CD4-positive, CD25-positive, alpha-beta regulatory T cell (primary cell): ENCODE data around the gene GAB2. TPM values are rescaled to one million over a fixed set of nuclear protein-coding genes. Genes with fewer than 3 reads are reported as not detected.
A peak's percentile ranks its signal among the peaks of the same experiment; 100 is the strongest.

Experiments
- ATAC-seq, 2 donors: fragments of 150-1000 bp; cut with Tn5 transposase; one replicate each; pipeline ENCODE4 v1.10.0; 2021; ENCODE audit warnings: low read depth in 2 of 2, moderate number of reproducible peaks in 2 of 2, moderate library complexity in 1 of 2
- DNase-seq, 3 donors: peaks; one replicate each; pipeline versions ENCODE4 v3.0.0 to v3.0.0-alpha.2; 2012 to 2022; ENCODE audit warnings: mixed read lengths in 1 of 3
- H3K27ac ChIP-seq: one replicate; pipeline ENCODE4 v1.7.0; 2013; ENCODE audit warnings: mild to moderate bottlenecking, low read length; ENCODE audit not compliant: insufficient read depth, poor library complexity, severe bottlenecking
- H3K27me3 ChIP-seq: one replicate; pipeline ENCODE4 v1.7.0; 2013; ENCODE audit warnings: low read length; ENCODE audit not compliant: control insufficient read depth, insufficient read depth
- H3K36me3 ChIP-seq: one replicate; pipeline ENCODE4 v1.7.0; 2013; ENCODE audit warnings: mild to moderate bottlenecking, low read length, moderate library complexity; ENCODE audit not compliant: control insufficient read depth, insufficient read depth
- H3K4me1 ChIP-seq: 2 replicates; pipeline ENCODE4 v1.7.0; 2013; ENCODE audit warnings: mild to moderate bottlenecking, low read length; ENCODE audit not compliant: insufficient read depth, control insufficient read depth, poor library complexity, severe bottlenecking
- H3K4me3 ChIP-seq: one replicate; pipeline ENCODE4 v1.7.0; 2013; ENCODE audit warnings: low read depth, mild to moderate bottlenecking, low read length, moderate library complexity
- H3K9me3 ChIP-seq, 2 experiments: 1 replicate in 1 of 2; 2 replicates in 1 of 2; pipeline ENCODE4 v1.7.0; 2013; ENCODE audit warnings: low read length in 2 of 2, mild to moderate bottlenecking in 1 of 2, moderate library complexity in 1 of 2; ENCODE audit not compliant: control insufficient read depth in 2 of 2
- H3K27ac Mint-ChIP-seq, 3 donors: one replicate each; pipeline ENCODE4 v1.8.0; 2020 to 2022; ENCODE audit warnings: mild to moderate bottlenecking in 3 of 3, mixed read lengths in 3 of 3, moderate library complexity in 2 of 3
- H3K27me3 Mint-ChIP-seq: one replicate; pipeline ENCODE4 v1.8.0; 2022; ENCODE audit warnings: mild to moderate bottlenecking, mixed read lengths
- H3K36me3 Mint-ChIP-seq: one replicate; pipeline ENCODE4 v1.8.0; 2020; ENCODE audit warnings: mixed read lengths
- H3K4me1 Mint-ChIP-seq, 4 donors: one replicate each; pipeline ENCODE4 v1.8.0; 2020 to 2022; ENCODE audit warnings: mixed read lengths in 4 of 4, mild to moderate bottlenecking in 1 of 4
- H3K4me3 Mint-ChIP-seq, 4 donors: one replicate each; pipeline ENCODE4 v1.8.0; 2020 to 2022; ENCODE audit warnings: mild to moderate bottlenecking in 4 of 4, mixed read lengths in 4 of 4, moderate library complexity in 3 of 4
- H3K9me3 Mint-ChIP-seq, 7 donors: one replicate each; pipeline ENCODE4 v1.8.0; 2020 to 2022; ENCODE audit warnings: mixed read lengths in 7 of 7, mild to moderate bottlenecking in 3 of 7, moderate library complexity in 2 of 7
- polyA plus RNA-seq, 4 donors: library from polyadenylated mRNA; unstranded; fragments of 300-500 nt; fragmentation: Illumina TruSeq; gene quantifications; one replicate each; pipeline ENCODE4 v1.2.3, GENCODE V29; 2021
- total RNA-seq: library from RNA; stranded (reverse); gene quantifications from one replicate; pipeline ENCODE4 v1.2.3, GENCODE V29; 2022

GAB2 gene
- total and polyA plus RNA-seq, 5 donors from 2014 or later, result 0.05 to 15.7 (median 0.56) TPM

DNA sequence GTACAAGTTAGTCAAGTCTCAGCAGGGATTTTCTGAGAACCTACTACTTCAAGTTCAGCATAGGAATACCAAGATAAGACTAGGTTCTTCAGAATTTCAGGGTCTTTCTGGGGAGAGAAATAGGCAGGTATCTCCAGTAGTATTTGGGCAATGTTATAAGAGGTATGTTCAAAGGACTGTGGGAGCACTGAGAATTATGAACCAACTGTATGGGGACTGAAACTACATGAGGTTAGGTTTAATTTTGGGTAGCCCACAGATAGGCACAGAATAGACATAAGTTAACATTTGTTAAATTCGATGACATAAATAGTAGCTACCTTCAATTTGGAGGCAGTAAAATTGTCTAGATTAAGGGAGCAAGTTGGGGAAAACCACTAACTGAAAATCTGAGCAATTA, 9.2 kb upstream of the GAB2 start:
- Histone ChIP-seq H3K27me3 (no peaks in the 10 kb centered on the region), H3K4me1 (no peaks in the 10 kb centered on the region), H3K9me3 (no peaks in the 10 kb centered on the region), H3K27ac (no peak overlapping the region), H3K36me3 (no peaks in the 10 kb centered on the region), H3K4me3 (no peak overlapping the region)
- Mint-ChIP-seq H3K4me3 (no peak overlapping the region), H3K27me3 (no peaks in the 10 kb centered on the region), H3K4me1 (peaks cover 3 to 14% (median 5%) of the 10 kb centered on the region in 4 donors), H3K27ac (no peak overlapping the region), H3K36me3 (peaks cover 8% of the 10 kb centered on the region), H3K9me3 (no peaks in the 10 kb centered on the region)
- DNase-seq (no peak), ATAC-seq (no peak)

DNA sequence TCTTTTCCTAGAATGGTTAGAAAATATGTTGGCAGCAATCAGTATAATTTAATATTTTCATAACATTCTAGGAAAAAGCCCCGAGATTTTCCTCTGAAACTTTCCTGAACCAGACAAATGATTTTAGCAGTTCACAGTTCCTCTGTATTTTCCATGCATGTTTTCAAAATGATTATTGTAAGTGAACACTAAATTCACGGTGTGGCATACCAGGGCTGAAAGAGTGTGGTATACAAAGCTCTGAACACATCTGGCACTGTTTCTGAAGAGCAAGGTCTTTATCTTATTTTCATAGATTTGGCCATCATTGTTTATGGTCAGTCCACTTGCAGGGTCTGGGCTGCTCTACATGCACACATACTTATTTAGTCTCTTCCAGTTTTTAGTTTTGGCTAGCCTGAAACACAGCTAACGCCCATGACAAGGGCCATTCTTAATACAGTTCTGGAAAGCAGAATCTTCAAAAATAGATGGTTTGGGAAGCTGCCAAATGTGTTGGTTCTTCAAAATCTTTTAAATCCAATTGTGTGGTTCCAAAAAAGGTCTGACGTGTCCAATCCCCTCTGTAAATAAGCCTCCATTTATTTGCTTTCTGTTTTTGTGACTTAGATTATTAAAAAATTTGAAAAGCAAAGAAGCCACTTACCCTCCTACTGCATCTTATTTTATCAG, 7.9 kb upstream of the GAB2 start:
- H3K9me3 Mint-ChIP-seq, result no peaks in the 10 kb centered on the region
- Histone ChIP-seq H3K9me3 (no peaks in the 10 kb centered on the region), H3K36me3 (no peaks in the 10 kb centered on the region), H3K27ac (no peak overlapping the region), H3K4me1 (peaks cover 3% of the 10 kb centered on the region), H3K27me3 (no peaks in the 10 kb centered on the region), H3K4me3 (no peak overlapping the region)
- H3K36me3 Mint-ChIP-seq, result peaks cover 8% of the 10 kb centered on the region
- DNase-seq (no peak), ATAC-seq (no peak)
- peaks cover 1% of the 10 kb centered on the region for H3K27me3 Mint-ChIP-seq
- no peak overlapping the region for H3K4me3 Mint-ChIP-seq
- H3K27ac Mint-ChIP-seq, result no peak overlapping the region
- peaks cover 3 to 21% (median 8%) of the 10 kb centered on the region in 4 donors for H3K4me1 Mint-ChIP-seq

DNA sequence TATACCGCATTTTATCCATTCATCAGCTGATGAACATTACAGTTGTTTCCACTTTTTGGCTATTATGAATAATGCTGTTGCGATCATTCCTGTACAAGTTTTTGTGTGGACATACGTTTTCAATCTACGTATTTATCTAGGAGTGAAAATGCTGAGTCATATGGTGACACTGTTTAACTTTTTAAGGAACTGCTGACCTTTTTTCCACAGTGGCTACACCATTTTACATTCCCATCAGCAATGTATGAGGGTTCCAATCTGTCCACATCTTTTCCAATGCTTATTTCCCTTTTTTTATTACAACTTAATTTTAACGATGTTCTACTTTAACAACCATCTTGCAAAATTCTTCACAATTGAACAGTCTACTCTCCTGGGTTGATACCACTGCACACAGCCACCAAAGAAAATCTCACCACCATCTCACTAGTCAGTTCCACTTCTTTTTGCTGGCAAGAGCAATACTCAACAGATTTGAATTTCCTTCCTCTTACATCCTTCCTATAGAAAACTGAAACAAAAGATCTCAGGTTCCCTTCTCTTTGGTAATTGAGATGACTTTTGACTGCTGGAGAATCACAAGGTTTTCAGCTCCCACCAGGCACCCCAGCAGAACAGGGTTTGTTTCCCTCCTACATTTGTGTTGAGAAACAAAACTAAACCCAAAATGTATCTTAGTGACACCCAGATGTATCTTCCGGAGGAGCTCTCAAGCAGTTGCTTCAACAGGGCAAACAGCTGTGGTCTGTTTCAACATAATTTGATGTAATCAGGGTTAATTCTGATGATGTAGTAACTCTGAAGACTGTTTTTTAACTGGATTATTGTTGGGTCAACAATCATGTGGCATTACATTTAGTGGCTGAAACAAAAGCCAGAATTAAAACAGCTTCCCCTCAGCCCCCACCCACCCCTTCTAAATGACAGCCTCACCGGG, 7.0 kb upstream of the GAB2 start:
- Histone ChIP-seq H3K9me3 (no peaks in the 10 kb centered on the region), H3K27me3 (peaks cover under 1% of the 10 kb centered on the region), H3K36me3 (no peaks in the 10 kb centered on the region), H3K4me3 (no peak overlapping the region), H3K27ac (no peak overlapping the region), H3K4me1 (peaks cover 8% of the 10 kb centered on the region)
- Mint-ChIP-seq H3K27ac (no peak overlapping the region), H3K27me3 (peaks cover 8% of the 10 kb centered on the region), H3K36me3 (peaks cover 6% of the 10 kb centered on the region), H3K9me3 (no peaks in the 10 kb centered on the region), H3K4me1 (peaks cover 2 to 25% (median 9%) of the 10 kb centered on the region in 4 donors), H3K4me3 (no peak overlapping the region)
- ATAC-seq (no peak), DNase-seq (peak in 1 of 3 donors; percentile 48)

DNA sequence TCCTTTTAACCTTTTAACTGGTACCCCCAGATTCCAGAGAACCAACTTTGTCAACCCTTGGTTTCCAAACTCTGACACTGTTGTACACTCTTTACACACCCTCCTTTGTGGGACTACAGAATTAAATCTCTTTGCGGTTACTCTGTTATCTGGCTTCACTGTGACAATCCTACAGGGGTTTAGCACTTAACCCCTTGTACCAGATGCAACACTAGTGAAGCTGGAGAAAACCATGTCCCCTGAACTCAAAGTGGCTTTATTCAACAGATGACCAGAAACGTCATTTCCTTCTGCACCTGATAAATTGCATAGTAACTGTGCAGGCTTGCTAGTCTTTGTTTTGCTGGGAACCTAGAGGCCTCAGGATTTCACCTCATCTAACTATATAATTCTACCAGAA, 5.6 kb upstream of the GAB2 start:
- Mint-ChIP-seq H3K4me3 (no peak overlapping the region), H3K27me3 (peaks cover 22% of the 10 kb centered on the region), H3K4me1 (peaks cover 10 to 33% (median 16%) of the 10 kb centered on the region in 4 donors), H3K9me3 (no peaks in the 10 kb centered on the region), H3K36me3 (peaks cover 2% of the 10 kb centered on the region), H3K27ac (no peak overlapping the region)
- ATAC-seq, result no peak
- no peaks in the 10 kb centered on the region for H3K9me3 ChIP-seq
- H3K4me1 ChIP-seq, result peaks cover 13% of the 10 kb centered on the region
- peaks cover 6% of the 10 kb centered on the region for H3K27me3 ChIP-seq
- no peak overlapping the region for H3K4me3 ChIP-seq
- no peaks in the 10 kb centered on the region for H3K36me3 ChIP-seq
- H3K27ac ChIP-seq, result no peak overlapping the region
- no peak for DNase-seq

DNA sequence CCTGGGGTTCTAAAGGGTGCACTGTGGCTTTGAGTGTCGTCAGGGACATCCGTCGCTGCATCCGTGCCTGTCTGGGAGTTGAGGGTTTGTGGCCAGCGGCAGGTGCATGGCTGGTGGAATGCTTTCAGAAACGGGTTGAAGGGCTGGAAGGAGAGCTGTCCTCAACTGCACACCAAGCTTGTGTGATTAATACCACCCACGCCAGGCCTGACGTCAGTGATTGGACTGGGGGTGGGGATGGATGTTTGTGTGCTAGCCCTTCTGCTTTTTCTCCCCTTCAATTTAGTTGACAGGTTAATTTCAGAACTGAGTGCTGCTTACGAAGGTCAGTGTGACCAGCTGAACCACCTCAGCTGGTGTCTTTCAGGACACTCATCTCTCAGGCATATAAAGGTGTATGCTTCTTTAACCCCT, 3.2 kb upstream of the GAB2 start:
- Histone ChIP-seq H3K27ac (no peak overlapping the region), H3K27me3 (peaks cover 6% of the 10 kb centered on the region), H3K9me3 (no peaks in the 10 kb centered on the region), H3K4me3 (no peak overlapping the region), H3K4me1 (peaks cover 27% of the 10 kb centered on the region), H3K36me3 (no peaks in the 10 kb centered on the region)
- Mint-ChIP-seq H3K36me3 (no peaks in the 10 kb centered on the region), H3K9me3 (no peaks in the 10 kb centered on the region), H3K4me3 (peak overlapping the region in 1 of 4 donors; percentile 80), H3K4me1 (peaks cover 10 to 43% (median 26%) of the 10 kb centered on the region in 4 donors), H3K27ac (no peak overlapping the region), H3K27me3 (peaks cover 32% of the 10 kb centered on the region)
- no peak for ATAC-seq
- no peak for DNase-seq

DNA sequence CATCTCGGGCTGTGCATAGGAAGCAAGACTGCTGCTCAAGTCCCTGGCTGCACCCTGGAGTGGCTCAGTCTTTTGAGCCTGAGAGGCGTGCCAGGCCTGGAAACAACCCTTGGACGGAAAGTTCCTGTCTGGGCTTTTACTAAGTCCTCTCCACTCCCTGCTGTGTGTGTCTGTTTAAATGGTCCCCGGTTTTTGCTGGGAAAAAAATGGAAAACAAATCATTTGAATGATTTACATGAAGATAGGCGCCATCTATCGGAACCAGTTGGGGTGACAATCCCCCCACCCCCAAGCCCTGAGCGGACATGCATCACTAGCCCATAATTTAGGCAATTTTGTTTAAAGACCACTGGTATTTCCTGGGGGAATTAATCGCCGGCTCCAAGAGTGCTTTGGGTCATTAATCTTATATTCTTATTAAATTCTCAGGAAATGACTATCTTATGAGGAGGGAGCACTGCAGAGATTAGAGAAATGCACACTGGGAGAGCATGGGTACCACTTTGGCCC, 2.7 kb upstream of the GAB2 start:
- H3K27me3 Mint-ChIP-seq, result peaks cover 32% of the 10 kb centered on the region

DNA sequence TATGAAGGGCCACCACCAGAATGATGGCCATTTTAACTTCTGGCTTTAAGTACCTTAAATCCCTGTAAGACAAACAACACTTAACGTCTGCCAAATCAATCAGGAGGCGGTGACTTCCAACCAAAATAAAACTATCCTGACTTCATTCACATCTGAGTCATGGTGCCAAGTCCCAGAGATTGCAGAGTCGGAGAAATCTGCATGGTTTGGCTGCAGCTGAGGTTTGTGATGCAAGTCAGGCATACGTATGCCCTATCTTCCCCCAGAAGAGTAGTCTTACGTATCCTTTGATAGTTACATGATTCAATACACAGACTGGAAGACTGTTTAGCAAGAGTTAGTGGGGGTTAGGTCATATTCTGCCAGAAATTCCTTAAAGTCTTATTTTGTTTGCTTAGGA, 1.7 kb upstream of the GAB2 start:
- H3K9me3 Mint-ChIP-seq, result no peaks in the 10 kb centered on the region
- H3K36me3 Mint-ChIP-seq, result no peaks in the 10 kb centered on the region
- H3K9me3 ChIP-seq, result no peaks in the 10 kb centered on the region
- H3K27me3 ChIP-seq, result peaks cover 6% of the 10 kb centered on the region
- H3K4me1 ChIP-seq, result peaks cover 27% of the 10 kb centered on the region
- no peak for ATAC-seq
- H3K4me3 Mint-ChIP-seq, result peak overlapping the region; percentile 89 to 93 (median 90)
- no peak overlapping the region for H3K27ac ChIP-seq
- H3K4me1 Mint-ChIP-seq, result peaks cover 10 to 37% (median 28%) of the 10 kb centered on the region in 4 donors
- no peak for DNase-seq
- H3K27ac Mint-ChIP-seq, result no peak overlapping the region
- H3K4me3 ChIP-seq, result no peak overlapping the region
- no peaks in the 10 kb centered on the region for H3K36me3 ChIP-seq
- H3K27me3 Mint-ChIP-seq, result peaks cover 32% of the 10 kb centered on the region

More for the DNA sequence above, 2.7 kb upstream of the GAB2 start:
- DNase-seq (peak; percentile 22 to 62 (median 35)), ATAC-seq (no peak)
- no peaks in the 10 kb centered on the region for H3K36me3 ChIP-seq
- H3K4me1 ChIP-seq, result peaks cover 27% of the 10 kb centered on the region
- H3K27ac ChIP-seq, result no peak overlapping the region
- H3K9me3 ChIP-seq, result no peaks in the 10 kb centered on the region
- peaks cover 6% of the 10 kb centered on the region for H3K27me3 ChIP-seq
- Mint-ChIP-seq H3K36me3 (no peaks in the 10 kb centered on the region), H3K27ac (no peak overlapping the region), H3K4me1 (peaks cover 10 to 43% (median 28%) of the 10 kb centered on the region in 4 donors), H3K9me3 (no peaks in the 10 kb centered on the region), H3K4me3 (peak overlapping the region in 3 of 4 donors; percentile 59 to 94 (median 80))
- H3K4me3 ChIP-seq, result no peak overlapping the region
